Karpas-422 (cell line): ENCODE measurements around the gene FGD5. TPM values are rescaled to one million over a fixed set of nuclear protein-coding genes. Genes with fewer than 3 reads are reported as not detected.

Experiments
- DNase-seq: peaks from one replicate; pipeline ENCODE4 v3.0.0-alpha.2; 2015
- H2AFZ ChIP-seq: fragments of 200-600 bp; sonication (generic); 2 replicates; pipeline ENCODE4 v1.6.1; 2014; ENCODE audit warnings: antibody characterized with exemption, low read length, mixed read lengths
- H3K27ac ChIP-seq: fragments of 200-600 bp; sonication (generic); 2 replicates; pipeline ENCODE4 v1.5.1; 2014; ENCODE audit warnings: mild to moderate bottlenecking, low read length, moderate library complexity
- H3K27me3 ChIP-seq: fragments of 200-600 bp; sonication (generic); 2 replicates; pipeline ENCODE4 v1.6.1; 2014; ENCODE audit warnings: low read length, mixed read lengths
- H3K36me3 ChIP-seq: fragments of 200-600 bp; sonication (generic); 2 replicates; pipeline ENCODE4 v1.6.1; 2014; ENCODE audit warnings: low read length, mixed read lengths; ENCODE audit not compliant: insufficient read depth
- H3K4me1 ChIP-seq: fragments of 200-600 bp; sonication (generic); 2 replicates; pipeline ENCODE4 v1.6.1; 2014; ENCODE audit warnings: mild to moderate bottlenecking, low read length, mixed read lengths
- H3K4me2 ChIP-seq: fragments of 200-600 bp; sonication (generic); 2 replicates; pipeline ENCODE4 v1.6.1; 2014; ENCODE audit warnings: low read length, low read depth, mild to moderate bottlenecking; ENCODE audit not compliant: poor library complexity, severe bottlenecking
- H3K4me3 ChIP-seq: fragments of 200-600 bp; sonication (generic); 2 replicates; pipeline ENCODE4 v1.5.1; 2014; ENCODE audit warnings: mild to moderate bottlenecking, antibody characterized with exemption, low read length, mixed read lengths
- H3K79me2 ChIP-seq: fragments of 200-600 bp; sonication (generic); 2 replicates; pipeline ENCODE4 v1.6.1; 2014; ENCODE audit warnings: mild to moderate bottlenecking, low read length, mixed read lengths
- H3K9ac ChIP-seq: fragments of 200-600 bp; sonication (generic); 2 replicates; pipeline ENCODE4 v1.6.0; 2014; ENCODE audit warnings: low read length
- H3K9me2 ChIP-seq: fragments of 200-600 bp; sonication (generic), shearing (Covaris generic); replicated peaks from 2 replicates; pipeline ENCODE4 v1.6.0; 2014; ENCODE audit warnings: mild to moderate bottlenecking, low read length, moderate library complexity; ENCODE audit not compliant: insufficient read depth
- H3K9me3 ChIP-seq: fragments of 300-700, 200-600 bp; sonication (generic); 2 replicates; pipeline ENCODE4 v1.6.1; 2014; ENCODE audit warnings: low read length, mixed read lengths
- H4K20me1 ChIP-seq: fragments of 200-600 bp; sonication (generic); 2 replicates; pipeline ENCODE4 v1.6.1; 2014; ENCODE audit warnings: mild to moderate bottlenecking, antibody characterized with exemption, low read length, low read depth; ENCODE audit not compliant: insufficient read depth
- total RNA-seq: library from RNA; depleted of rRNA; stranded (reverse); fragments of >200 nt; shearing (Covaris generic); gene quantifications from 2 replicates; pipeline ENCODE4 v1.2.3, GENCODE V29; 2014; ENCODE audit warnings: low replicate concordance

FGD5 gene
- total RNA-seq, 1 experiment from 2014 or later, result not detected

- Histone ChIP-seq H3K4me3 (no peak overlapping the region), H3K36me3 (no peaks in the 10 kb centered on the region)
Measured at GRCh38 chr3:14849638-14850230, 31.0 kb downstream of the FGD5 start.

GRCh38 chr3:14852058-14852594, 33.4 kb downstream of the FGD5 start:
- Histone ChIP-seq H3K79me2 (no peaks in the 10 kb centered on the region), H4K20me1 (no peaks in the 10 kb centered on the region), H3K4me1 (no peaks in the 10 kb centered on the region), H3K9ac (no peak overlapping the region), H3K27me3 (no peaks in the 10 kb centered on the region), H3K27ac (no peak overlapping the region), H3K9me3 (no peaks in the 10 kb centered on the region), H3K4me3 (no peak overlapping the region), H3K9me2 (no peaks in the 10 kb centered on the region), H3K36me3 (no peaks in the 10 kb centered on the region), H2AFZ (no peak overlapping the region), H3K4me2 (no peak overlapping the region)
- no peak for DNase-seq

More at GRCh38 chr3:14849638-14850230, 31.0 kb downstream of the FGD5 start:
- Histone ChIP-seq H3K27me3 (no peaks in the 10 kb centered on the region), H4K20me1 (peaks cover 6% of the 10 kb centered on the region; the same call in 1 of the 2 replicates), H3K9me2 (no peaks in the 10 kb centered on the region), H3K9ac (no peak overlapping the region), H2AFZ (no peak overlapping the region), H3K79me2 (no peaks in the 10 kb centered on the region), H3K9me3 (no peaks in the 10 kb centered on the region), H3K4me2 (no peak overlapping the region), H3K27ac (no peak overlapping the region), H3K4me1 (no peaks in the 10 kb centered on the region)
- no peak for DNase-seq

GRCh38 chr3:14852717-14853116, 34.0 kb downstream of the FGD5 start:
- Histone ChIP-seq H3K36me3 (no peaks in the 10 kb centered on the region), H3K79me2 (no peaks in the 10 kb centered on the region), H3K4me3 (no peak overlapping the region), H3K27me3 (no peaks in the 10 kb centered on the region), H2AFZ (no peak overlapping the region), H3K9me2 (no peaks in the 10 kb centered on the region), H3K9ac (no peak overlapping the region), H3K27ac (no peak overlapping the region), H3K4me2 (no peak overlapping the region), H4K20me1 (no peaks in the 10 kb centered on the region), H3K9me3 (no peaks in the 10 kb centered on the region), H3K4me1 (no peaks in the 10 kb centered on the region)
- no peak for DNase-seq

- Histone ChIP-seq H3K27ac (no peak overlapping the region), H3K4me3 (no peak overlapping the region), H3K4me2 (no peak overlapping the region), H2AFZ (no peak overlapping the region), H3K9me3 (no peaks in the 10 kb centered on the region), H4K20me1 (no peaks in the 10 kb centered on the region), H3K36me3 (no peaks in the 10 kb centered on the region), H3K4me1 (no peaks in the 10 kb centered on the region), H3K9ac (no peak overlapping the region), H3K79me2 (no peaks in the 10 kb centered on the region), H3K9me2 (no peaks in the 10 kb centered on the region), H3K27me3 (no peaks in the 10 kb centered on the region)
- no peak for DNase-seq
Measured at GRCh38 chr3:14853271-14853951, 34.6 kb downstream of the FGD5 start.

DNA sequence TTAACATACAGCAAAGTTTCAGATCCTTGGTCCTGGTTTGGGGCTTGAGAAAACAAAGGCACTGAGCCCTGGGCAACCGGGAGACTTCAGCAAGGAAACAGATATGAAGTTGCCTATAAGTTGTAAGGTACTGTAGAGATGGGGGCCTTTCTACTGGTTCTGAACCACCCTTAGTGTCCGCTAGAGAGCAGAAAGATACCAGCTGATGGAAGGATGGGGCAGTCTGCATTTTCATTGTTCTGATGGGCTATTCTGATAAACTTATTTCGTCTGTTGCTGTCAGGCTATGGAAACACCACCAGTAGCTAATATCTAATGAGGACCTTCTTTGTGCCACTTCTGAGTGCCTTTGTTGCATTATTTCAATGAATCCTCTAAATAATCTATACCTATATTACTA, 38.7 kb downstream of the FGD5 start:
- Histone ChIP-seq H3K9me2 (no peaks in the 10 kb centered on the region), H3K4me3 (no peak overlapping the region), H3K79me2 (no peaks in the 10 kb centered on the region), H3K27me3 (no peaks in the 10 kb centered on the region), H3K9me3 (no peaks in the 10 kb centered on the region), H2AFZ (no peak overlapping the region), H3K36me3 (no peaks in the 10 kb centered on the region), H3K4me1 (no peaks in the 10 kb centered on the region), H4K20me1 (no peaks in the 10 kb centered on the region), H3K27ac (no peak overlapping the region), H3K4me2 (no peak overlapping the region), H3K9ac (no peak overlapping the region)
- no peak for DNase-seq

- H3K36me3 ChIP-seq, result no peaks in the 10 kb centered on the region
- no peaks in the 10 kb centered on the region for H3K27me3 ChIP-seq
- no peaks in the 10 kb centered on the region for H3K79me2 ChIP-seq
- H2AFZ ChIP-seq, result no peak overlapping the region
- H3K4me2 ChIP-seq, result no peak overlapping the region
- no peaks in the 10 kb centered on the region for H3K9me3 ChIP-seq
- no peak for DNase-seq
- no peaks in the 10 kb centered on the region for H3K9me2 ChIP-seq
- H3K27ac ChIP-seq, result no peak overlapping the region
- no peaks in the 10 kb centered on the region for H4K20me1 ChIP-seq
- no peak overlapping the region for H3K4me3 ChIP-seq
- H3K4me1 ChIP-seq, result no peaks in the 10 kb centered on the region
- H3K9ac ChIP-seq, result no peak overlapping the region
Measured at GRCh38 chr3:14858105-14858504, 39.3 kb downstream of the FGD5 start.

DNA sequence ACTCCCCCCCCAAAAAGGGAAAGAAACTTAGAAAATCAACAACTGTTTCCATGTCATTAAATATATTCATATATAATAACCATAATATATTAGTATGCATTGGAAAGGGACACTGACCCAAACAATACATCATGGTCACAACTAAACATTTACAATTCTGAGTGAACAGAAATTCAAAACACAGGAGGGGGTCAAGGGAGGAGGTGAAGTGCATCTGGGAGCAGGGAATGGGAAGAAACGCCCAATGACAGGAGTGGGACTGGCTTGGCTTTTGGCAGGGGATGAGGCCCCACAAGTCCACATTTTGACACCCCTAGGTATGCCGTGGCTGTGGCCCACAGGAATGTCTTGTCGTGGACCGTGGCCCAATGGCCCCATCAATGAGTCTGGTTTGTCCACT, 41.1 kb downstream of the FGD5 start:
- H4K20me1 ChIP-seq, result no peaks in the 10 kb centered on the region
- no peak overlapping the region for H3K4me3 ChIP-seq
- H3K9me3 ChIP-seq, result no peaks in the 10 kb centered on the region
- H3K4me1 ChIP-seq, result no peaks in the 10 kb centered on the region
- H3K27me3 ChIP-seq, result no peaks in the 10 kb centered on the region
- no peak for DNase-seq
- no peaks in the 10 kb centered on the region for H3K36me3 ChIP-seq
- H3K9me2 ChIP-seq, result no peaks in the 10 kb centered on the region
- no peaks in the 10 kb centered on the region for H3K79me2 ChIP-seq
- no peak overlapping the region for H2AFZ ChIP-seq
- no peak overlapping the region for H3K9ac ChIP-seq
- H3K4me2 ChIP-seq, result no peak overlapping the region
- no peak overlapping the region for H3K27ac ChIP-seq

DNA sequence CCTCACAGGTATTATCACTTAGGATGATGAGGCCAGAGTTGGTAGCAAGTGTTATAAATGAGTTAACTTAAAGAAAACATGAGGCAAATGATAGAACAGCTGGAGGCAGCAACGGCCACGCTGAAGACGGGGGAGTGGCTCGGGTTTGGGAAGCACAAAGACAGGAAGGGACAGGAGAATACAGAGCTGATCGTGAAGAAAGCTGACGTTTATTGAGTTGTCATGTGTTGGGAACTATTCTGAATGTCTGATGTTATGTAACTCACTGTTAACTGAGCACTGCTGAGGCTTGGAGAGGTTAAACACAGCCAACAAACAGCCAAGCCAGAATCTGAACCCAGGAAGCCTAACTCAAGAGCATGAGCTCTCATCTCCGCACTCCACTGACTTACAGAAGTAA, 42.3 kb downstream of the FGD5 start:
- Histone ChIP-seq H3K27me3 (no peaks in the 10 kb centered on the region), H3K9me2 (no peaks in the 10 kb centered on the region), H3K36me3 (no peaks in the 10 kb centered on the region), H3K9me3 (no peaks in the 10 kb centered on the region), H3K4me3 (no peak overlapping the region), H3K27ac (no peak overlapping the region), H3K9ac (no peak overlapping the region), H2AFZ (no peak overlapping the region), H3K4me2 (no peak overlapping the region), H3K79me2 (no peaks in the 10 kb centered on the region), H4K20me1 (no peaks in the 10 kb centered on the region), H3K4me1 (no peaks in the 10 kb centered on the region)
- no peak for DNase-seq
